ENCODE measurements around the gene RAB15.

RAB15 gene

GRCh38 chr14:64937171-64937820 lies 34.8 kb downstream of the RAB15 start:
- TF ChIP-seq POLR2AphosphoS5 (IDR thresholded peaks at IDR 0.05; ENCODE audit: low read depth, low read length): no peak
- no peak for TF ChIP-seq SIN3A (IDR thresholded peaks at IDR 0.05; ENCODE audit: borderline replicate concordance, insufficient read depth, low read length)
- TF ChIP-seq TAF1 (IDR thresholded peaks at IDR 0.05; ENCODE audit: borderline replicate concordance, insufficient read depth, low read length): no peak
- no peak for TF ChIP-seq FOXP2 (optimal IDR thresholded peaks at IDR 0.05; ENCODE audit: borderline replicate concordance, extremely low read depth, extremely low read length, insufficient read depth)
- no peak for TF ChIP-seq REST (IDR thresholded peaks at IDR 0.05; ENCODE audit: insufficient read depth in 1 of 2, low read depth in 2 of 2, low read length in 2 of 2)

- no peak for TF ChIP-seq FOXP2 (optimal IDR thresholded peaks at IDR 0.05; ENCODE audit: borderline replicate concordance, extremely low read depth, extremely low read length, insufficient read depth)
- TF ChIP-seq REST (IDR thresholded peaks at IDR 0.05; ENCODE audit: insufficient read depth in 1 of 2, low read depth in 2 of 2, low read length in 2 of 2): no peak
- no peak for TF ChIP-seq TAF1 (IDR thresholded peaks at IDR 0.05; ENCODE audit: borderline replicate concordance, insufficient read depth, low read length)
- TF ChIP-seq POLR2AphosphoS5 (IDR thresholded peaks at IDR 0.05; ENCODE audit: low read depth, low read length): no peak
- no peak for TF ChIP-seq SIN3A (IDR thresholded peaks at IDR 0.05; ENCODE audit: borderline replicate concordance, insufficient read depth, low read length)
Observed at GRCh38 chr14:64935508-64935907, 36.6 kb downstream of the RAB15 start.

- TF ChIP-seq FOXP2 (optimal IDR thresholded peaks at IDR 0.05; ENCODE audit: borderline replicate concordance, extremely low read depth, extremely low read length, insufficient read depth) (no peak), TAF1 (IDR thresholded peaks at IDR 0.05; ENCODE audit: borderline replicate concordance, insufficient read depth, low read length) (no peak), POLR2AphosphoS5 (IDR thresholded peaks at IDR 0.05; ENCODE audit: low read depth, low read length) (no peak), SIN3A (IDR thresholded peaks at IDR 0.05; ENCODE audit: borderline replicate concordance, insufficient read depth, low read length) (no peak), REST (IDR thresholded peaks at IDR 0.05; ENCODE audit: insufficient read depth in 1 of 2, low read depth in 2 of 2, low read length in 2 of 2) (no peak)
Observed at GRCh38 chr14:64934338-64934929, 37.7 kb downstream of the RAB15 start.

- TF ChIP-seq FOXP2 (optimal IDR thresholded peaks at IDR 0.05; ENCODE audit: borderline replicate concordance, extremely low read depth, extremely low read length, insufficient read depth) (no peak), REST (IDR thresholded peaks at IDR 0.05; ENCODE audit: insufficient read depth in 1 of 2, low read depth in 2 of 2, low read length in 2 of 2) (no peak), TAF1 (IDR thresholded peaks at IDR 0.05; ENCODE audit: borderline replicate concordance, insufficient read depth, low read length) (no peak), POLR2AphosphoS5 (IDR thresholded peaks at IDR 0.05; ENCODE audit: low read depth, low read length) (no peak), SIN3A (IDR thresholded peaks at IDR 0.05; ENCODE audit: borderline replicate concordance, insufficient read depth, low read length) (no peak)
Observed at GRCh38 chr14:64932231-64932630, 39.9 kb downstream of the RAB15 start.
